ENCODE results near the gene BANK1. TPM values are rescaled to one million over a fixed set of nuclear protein-coding genes. Genes with fewer than 3 reads are reported as not detected.

The BANK1 gene
- polyA plus RNA-seq, 1 donor from 2014 or later: not detected

- H3K79me2 ChIP-seq (replicated peaks; ENCODE audit: insufficient read depth, low read length): no peaks in the 10 kb centered on the region
- TF ChIP-seq RAD21 (conservative IDR thresholded peaks at IDR 0.05) (no peak), POLR2AphosphoS5 (IDR thresholded peaks at IDR 0.05) (no peak), EZH2 (IDR thresholded peaks at IDR 0.05; ENCODE audit: borderline replicate concordance, insufficient read depth, low read length, poor library complexity, severe bottlenecking) (no peak), MXI1 (conservative IDR thresholded peaks at IDR 0.05; ENCODE audit: poor library complexity, severe bottlenecking) (no peak)
- no peak overlapping the region for H3K4me3 ChIP-seq (ENCODE audit: low read length)
- no peak overlapping the region for H3K27ac ChIP-seq (ENCODE audit: low read length)
- H3K9me2 ChIP-seq (ENCODE audit: insufficient read depth, low read length): no peaks in the 10 kb centered on the region
- no peaks in the 10 kb centered on the region for H3K27me3 ChIP-seq (ENCODE audit: insufficient read depth, low read depth, low read length)
- no peaks in the 10 kb centered on the region for H3F3A ChIP-seq (ENCODE audit: insufficient read depth, low read length, poor library complexity, severe bottlenecking)
- H3K9me3 ChIP-seq (ENCODE audit: low read length): peaks cover 5% of the 10 kb centered on the region
- H3K9ac ChIP-seq (ENCODE audit: low read length): no peak overlapping the region
- H3K36me3 ChIP-seq (ENCODE audit: insufficient read depth, low read length): no peaks in the 10 kb centered on the region
- no peak overlapping the region for H2AFZ ChIP-seq (ENCODE audit: low read depth, low read length)
- H3K4me2 ChIP-seq (ENCODE audit: low read length): no peak overlapping the region
- no peaks in the 10 kb centered on the region for H4K20me1 ChIP-seq (ENCODE audit: insufficient read depth)
Observed at GRCh38 chr4:102120846-102121245, 330.3 kb downstream of the BANK1 start.
